ENCODE measurements around the gene ILDR2. TPM values are rescaled to one million over a fixed set of nuclear protein-coding genes. Genes with fewer than 3 reads are reported as not detected.

Gene ILDR2, protein sequence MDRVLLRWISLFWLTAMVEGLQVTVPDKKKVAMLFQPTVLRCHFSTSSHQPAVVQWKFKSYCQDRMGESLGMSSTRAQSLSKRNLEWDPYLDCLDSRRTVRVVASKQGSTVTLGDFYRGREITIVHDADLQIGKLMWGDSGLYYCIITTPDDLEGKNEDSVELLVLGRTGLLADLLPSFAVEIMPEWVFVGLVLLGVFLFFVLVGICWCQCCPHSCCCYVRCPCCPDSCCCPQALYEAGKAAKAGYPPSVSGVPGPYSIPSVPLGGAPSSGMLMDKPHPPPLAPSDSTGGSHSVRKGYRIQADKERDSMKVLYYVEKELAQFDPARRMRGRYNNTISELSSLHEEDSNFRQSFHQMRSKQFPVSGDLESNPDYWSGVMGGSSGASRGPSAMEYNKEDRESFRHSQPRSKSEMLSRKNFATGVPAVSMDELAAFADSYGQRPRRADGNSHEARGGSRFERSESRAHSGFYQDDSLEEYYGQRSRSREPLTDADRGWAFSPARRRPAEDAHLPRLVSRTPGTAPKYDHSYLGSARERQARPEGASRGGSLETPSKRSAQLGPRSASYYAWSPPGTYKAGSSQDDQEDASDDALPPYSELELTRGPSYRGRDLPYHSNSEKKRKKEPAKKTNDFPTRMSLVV
- 0.03 TPM in 1 of 2 replicates, not detected in the other for polyA plus RNA-seq (2014; cell fraction: cytosol; rRNA removed)
- polyA plus RNA-seq (2014; cell fraction: nucleus; rRNA removed) = not detected in 2 replicates

DNA sequence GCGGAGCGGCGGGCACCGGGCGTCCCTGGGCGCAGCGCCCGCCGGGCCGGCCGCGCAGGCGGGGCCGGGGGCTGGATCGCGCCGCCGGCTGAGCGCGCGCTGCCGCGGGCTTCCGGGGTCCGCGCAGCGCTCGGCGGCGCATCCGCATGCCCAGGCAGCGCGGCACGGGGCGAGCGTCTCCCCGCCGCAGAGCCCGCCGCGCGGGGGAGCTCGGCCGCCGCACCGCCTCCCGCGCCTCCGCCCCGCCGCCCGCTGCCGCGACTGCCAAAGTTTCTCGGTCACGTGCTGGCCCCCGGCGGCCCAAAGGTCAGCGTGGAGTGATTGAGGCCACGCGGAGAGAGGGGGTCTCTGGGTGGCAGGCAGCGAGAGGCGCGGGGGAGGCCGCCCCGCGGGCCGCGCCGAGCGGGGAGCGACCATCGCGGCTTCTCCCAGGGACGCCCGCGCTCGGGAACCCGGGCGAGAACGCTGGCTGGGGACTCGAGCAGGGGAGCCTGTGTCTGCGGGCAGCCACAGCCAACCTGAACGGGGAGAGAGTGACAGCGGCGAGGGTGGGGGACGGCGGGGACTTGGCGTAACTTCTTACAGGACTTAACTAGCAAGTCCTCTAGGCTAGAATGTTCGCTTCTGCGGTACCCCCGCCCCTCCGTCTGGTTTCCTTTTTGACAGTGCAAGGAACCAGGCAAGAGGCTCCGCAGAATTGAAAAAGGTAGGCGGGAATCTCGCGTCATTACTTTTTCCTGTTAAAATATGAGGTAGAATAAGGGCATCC is at the start of gene ILDR2:
TSS of gene ILDR2 (minus strand) at position 180 of the 769 bp plus-strand sequence. CDS start 272 bp downstream, outside the sequence.
- DNase-seq (ENCODE audit: low spot score) = peak; percentile 16

DNA sequence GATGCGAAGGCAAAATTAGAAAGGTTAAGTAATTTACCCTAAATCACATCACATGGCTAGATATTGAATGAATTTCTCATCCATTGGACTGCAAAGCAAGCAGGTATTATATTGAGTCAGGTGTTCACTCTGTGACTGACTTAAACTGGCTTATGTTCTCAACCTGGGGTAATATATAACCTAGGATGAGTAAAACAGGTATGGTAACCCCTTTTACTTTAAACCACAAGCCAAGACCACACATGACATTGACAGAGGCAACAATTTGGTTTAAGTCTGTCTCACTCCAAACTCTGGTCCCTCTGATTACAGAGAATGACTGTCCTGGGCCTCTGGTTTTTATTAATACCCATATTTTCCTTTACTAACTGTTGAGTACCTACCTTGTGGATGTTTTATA is 47.0 kb upstream of the ILDR2 start:
- DNase-seq (ENCODE audit: low spot score) = no peak

DNA sequence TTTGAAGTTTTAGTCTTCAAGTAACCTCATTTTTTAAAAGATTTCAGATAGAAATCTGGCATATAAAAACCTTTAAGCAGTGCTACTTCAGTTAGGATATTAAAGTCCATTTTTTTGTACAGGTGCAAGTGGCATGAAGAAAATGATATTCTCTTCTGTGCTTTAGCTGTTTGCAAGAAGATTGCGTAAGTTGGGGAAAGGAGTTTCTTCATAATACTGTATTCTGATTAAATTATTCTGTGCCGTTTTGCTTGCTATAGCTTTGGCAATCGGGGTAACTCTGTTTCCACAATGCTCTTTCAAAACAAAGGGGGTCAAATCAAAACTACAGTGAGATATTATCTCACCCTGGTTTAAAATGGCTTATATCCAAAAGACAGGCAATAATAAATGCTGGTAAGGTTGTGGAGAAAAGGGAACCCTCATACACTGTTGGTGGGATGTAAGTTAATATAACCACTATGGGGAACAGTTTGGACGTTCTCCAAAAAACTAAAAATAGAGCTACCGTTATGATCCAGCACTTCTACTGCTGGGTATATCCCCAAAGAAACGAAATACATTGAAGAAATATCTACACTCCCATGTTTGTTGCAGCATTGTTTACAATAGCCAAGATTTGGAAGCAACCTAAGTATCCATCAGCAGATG is 40.9 kb upstream of the ILDR2 start:
- no peak for DNase-seq (ENCODE audit: low spot score)

DNA sequence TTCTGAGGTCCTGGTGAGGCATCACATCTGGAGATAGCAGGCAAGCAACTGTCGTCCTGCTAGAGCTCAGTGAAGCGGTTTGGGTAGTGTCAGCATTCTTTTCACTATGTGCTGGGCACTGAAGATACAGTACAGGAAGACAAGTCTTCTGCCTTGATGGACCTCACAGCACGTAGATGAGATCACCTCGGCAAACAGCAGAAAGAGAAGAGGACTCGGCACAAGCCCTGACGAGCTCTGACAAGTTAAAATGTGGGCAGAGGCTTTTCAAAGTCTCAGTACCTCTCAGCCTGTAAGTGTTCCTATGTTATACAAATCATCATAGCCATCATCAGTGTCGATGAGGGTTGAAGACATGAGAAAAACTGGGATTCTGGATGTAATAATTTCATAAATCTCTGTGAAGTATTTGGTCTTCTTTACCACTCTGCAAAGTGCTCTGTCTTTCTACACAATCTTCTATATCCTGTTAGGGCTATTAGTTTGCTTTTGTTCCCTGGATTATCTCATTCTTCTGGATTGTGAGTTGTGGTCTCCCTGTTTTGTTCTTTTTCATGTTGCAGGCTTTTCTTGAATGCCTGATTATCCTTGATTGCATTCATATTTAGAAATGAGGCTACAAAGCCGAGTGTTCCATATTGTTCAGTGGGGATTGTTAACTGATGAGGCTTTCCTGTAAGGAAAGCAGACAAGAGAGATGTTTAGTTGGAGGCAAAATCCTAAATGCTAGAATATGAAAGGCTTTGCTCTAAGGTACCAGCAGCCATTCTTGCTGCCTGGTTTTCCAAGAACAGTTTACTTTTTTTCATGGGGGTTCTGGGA is 38.0 kb upstream of the ILDR2 start:
- DNase-seq (ENCODE audit: low spot score) = no peak

DNA sequence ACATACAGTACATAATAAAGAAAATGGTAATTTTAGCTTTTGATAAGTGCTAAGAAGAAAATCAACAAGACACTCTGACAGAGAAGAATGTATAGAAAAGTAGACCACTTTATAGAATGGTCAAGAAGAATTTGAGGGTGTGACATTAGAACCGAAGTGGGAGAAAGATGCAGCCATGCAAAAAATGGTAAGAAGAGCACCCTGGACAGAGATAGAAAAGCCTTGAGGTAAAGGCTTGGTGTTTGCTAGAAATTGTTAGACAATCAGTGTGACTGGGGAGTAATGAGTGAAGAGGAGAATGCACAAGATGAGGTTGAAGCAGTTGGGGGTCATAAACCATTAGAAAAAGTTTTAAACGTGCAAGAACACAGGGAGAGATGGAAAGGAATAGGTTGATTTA is 37.2 kb upstream of the ILDR2 start:
- no peak for DNase-seq (ENCODE audit: low spot score)

DNA sequence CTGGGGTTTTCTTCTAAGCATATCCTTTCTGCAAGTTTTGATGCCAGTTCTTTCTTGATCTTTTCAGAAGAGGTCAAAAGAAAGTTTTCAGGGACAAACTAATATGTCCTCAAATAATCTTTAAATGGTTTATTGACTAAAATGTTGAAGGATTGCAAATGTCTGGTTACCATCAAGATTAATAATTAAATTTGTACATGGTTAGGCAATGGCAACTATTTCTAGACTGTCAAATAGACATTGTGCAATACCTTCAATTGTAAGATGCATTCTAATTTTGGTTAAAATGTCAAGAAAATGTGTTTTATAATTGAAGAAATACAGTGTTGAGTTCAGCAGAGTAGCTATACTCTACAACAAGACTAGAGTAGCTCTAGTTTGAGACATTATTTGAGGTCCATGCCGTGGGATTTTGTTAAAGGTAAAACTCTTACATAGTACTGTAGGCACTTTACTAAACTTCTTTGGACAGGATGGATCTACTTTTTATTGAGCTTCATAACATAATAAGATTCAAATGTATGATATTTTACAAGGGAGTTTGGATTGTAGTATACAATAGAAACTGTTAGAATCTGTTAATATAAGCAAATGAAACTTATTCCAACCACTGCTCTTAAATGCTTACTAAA is 36.3 kb upstream of the ILDR2 start:
- DNase-seq (ENCODE audit: low spot score) = no peak

DNA sequence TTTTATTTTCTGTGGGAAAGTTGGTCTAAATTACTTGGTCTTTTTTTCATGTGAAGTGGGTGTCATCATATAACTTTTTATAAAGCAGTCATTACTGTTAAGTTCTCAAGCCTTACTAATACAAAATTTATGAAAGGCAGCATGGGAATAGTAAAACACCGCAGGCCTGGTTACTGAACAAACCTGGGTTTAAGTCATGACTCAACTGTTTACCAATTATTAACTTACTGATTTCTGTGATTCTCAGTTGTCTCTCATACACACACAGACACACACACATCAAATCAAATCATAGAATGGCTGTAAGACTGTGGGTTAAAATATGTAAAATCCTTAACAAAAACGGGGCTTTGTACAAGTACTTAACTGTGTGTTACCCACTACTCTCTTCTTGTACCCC is 28.4 kb upstream of the ILDR2 start:
- no peak for DNase-seq (ENCODE audit: low spot score)

DNA sequence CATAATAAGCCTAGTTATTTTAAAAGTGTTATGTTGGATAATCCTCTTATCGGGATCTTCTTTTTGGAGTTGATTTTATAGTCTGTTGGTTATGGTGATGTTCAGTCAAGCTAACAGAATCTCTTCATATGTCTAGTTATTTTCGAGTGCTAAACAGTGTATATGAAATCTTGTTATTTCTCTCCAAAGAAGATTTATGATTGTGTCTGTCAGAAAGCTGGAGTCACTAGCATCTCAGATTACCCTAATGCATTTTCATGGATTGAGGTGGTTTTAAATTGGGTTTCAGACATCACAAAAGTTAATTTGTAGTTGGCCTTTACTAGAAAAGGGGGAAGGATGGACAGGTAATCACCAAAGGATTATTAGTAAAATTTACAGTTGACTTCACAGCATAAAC is 27.0 kb upstream of the ILDR2 start:
- DNase-seq (ENCODE audit: low spot score) = no peak

DNA sequence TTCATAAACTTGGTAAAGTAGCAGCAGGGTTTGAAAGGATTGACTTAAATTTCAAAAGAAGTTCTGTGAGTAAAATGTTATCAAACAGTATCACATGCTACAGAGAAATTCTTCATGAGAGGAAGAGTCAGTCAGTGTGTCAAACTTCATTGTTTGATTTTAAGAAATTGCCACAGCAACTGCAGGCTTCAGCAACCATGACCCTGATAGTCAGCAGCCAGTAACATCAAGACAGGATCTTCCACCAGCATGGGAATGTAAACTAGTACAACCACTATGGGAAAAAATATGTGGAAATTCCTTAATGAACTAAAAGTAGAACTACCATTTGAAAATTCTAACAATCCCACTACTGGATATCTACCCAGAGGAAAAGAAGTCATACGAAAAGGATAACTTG is 25.2 kb upstream of the ILDR2 start:
- DNase-seq (ENCODE audit: low spot score) = no peak

DNA sequence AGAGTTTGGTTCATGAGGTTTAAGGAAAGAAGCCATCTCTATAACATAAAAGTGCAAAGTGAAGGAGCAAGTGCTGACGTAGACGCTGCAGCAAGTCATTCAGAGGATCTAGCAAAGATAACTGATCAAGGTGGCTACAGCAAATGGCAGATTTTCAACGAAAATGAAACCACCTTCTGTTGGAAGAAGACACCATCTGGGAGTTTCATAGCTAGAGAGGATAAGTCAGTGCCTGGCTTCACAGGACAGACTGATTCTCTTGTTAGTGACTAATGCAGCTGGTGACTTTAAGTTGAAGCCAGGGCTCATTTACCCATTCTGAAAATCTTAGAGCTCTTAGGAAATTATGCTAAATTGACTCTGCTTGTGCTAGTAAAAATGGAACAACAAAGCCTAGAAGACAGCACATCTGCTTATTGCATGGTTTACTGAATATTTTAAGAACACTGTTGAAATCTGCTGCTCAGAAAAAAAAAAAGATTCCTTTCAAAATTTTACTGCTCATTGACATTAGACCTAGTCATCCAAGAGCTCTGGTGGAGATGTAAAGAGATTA is 24.2 kb upstream of the ILDR2 start:
- no peak for DNase-seq (ENCODE audit: low spot score)

DNA sequence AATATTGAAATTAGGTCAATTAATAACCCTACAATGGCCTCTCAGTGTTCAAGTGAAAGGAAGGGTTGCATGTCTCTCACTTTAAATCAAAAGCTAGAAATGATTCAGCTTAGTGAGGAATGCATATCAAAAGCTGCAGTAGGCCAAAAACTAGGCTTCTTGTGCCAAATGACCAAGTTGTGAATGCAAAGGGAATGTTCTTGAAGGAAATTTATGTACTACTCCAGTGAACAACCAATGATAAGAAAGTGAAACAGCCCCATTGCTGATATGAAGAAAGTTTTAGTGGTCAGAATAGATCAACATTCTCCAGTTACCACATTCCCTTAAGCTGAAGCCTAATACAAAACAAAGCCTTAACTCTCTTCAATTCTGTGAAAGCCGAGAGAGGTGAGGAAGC is 23.7 kb upstream of the ILDR2 start:
- DNase-seq (ENCODE audit: low spot score) = no peak

DNA sequence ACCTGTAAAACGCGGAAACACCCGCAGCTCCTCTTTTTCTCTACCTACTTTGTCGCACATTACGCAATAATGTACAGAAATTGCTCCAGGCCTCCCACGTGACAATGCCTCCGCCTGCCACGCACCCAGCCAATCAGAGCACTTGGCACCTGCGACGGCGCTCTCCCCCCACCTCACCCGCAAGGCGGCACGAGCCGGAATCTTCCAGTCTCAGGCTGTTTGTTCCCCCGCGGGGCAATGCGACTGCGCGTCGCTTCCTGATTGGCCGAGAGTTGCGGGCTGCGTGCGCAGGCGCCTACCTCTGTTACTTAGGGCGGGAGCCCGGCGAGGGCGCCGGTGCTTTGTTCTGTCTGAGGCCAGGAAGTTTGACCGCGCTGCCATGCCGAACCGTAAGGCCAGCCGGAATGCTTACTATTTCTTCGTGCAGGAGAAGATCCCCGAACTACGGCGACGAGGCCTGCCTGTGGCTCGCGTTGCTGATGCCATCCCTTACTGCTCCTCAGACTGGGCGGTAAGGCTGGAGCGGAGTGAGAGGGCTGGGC is 13.7 kb upstream of the ILDR2 start, which contains the start of gene MAEL:
TSS of gene MAEL (plus strand) at position 307 of the 542 bp plus-strand sequence. CDS start at position 380, 73 bp downstream.
- no peak for DNase-seq (ENCODE audit: low spot score)

DNA sequence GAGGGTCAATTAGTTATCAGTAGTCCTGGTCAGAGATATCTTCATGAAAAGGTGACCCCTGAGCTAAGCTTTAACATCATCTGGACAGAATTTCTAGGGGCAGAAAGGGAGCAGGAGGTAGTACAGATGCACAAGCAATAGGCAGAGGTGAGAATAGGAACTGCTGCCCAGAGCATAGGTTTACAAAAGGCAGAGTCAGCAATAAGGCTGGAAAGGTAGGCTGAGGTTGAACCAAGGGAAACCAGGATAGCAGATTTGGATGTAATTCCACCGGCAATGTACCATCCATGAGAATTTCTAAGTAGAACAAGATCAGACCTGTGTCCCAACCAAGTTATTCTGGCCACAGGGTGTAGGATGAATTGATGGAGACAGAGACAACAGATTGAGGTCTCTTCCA is 6.2 kb upstream of the ILDR2 start:
- no peak for DNase-seq (ENCODE audit: low spot score)

DNA sequence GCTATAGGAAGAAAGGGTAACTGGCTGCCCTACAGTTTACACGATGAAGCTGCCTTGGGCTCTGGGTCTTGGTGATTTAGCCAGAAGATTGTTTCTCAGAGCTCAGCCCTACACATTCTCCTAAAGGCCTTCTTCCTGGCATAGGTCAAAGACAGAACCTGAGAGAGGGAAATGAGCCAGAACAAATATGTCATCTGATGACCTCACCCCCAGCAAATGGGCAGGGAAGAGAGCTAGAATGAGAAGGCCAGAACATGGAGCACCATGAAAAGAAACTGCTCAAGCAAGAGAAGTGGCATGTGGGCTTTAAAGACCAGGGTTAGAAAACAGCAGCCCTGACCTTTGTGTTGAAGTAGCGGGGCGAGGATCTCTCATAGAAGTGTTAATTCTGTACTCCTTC is 5.5 kb upstream of the ILDR2 start:
- no peak for DNase-seq (ENCODE audit: low spot score)

DNA sequence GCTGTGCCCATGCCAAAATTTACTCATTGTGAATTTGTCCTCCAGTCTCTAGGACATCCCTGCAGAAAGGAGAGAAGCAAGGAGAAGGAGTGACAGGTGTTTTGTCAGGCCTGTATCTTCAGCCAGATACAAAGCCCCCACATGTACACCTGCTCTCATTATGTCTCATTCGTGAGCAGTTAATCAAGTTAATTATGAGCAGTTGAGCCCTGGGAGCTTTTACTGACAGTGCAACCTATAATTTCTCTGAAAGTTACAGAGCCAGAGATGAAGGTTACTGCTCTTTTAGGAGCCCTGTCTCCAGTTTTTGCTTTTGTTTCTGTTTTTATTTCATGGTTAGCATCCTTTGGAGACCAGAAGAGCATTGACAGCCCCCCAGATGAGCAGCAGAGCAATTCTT is 5.0 kb upstream of the ILDR2 start:
- no peak for DNase-seq (ENCODE audit: low spot score)

DNA sequence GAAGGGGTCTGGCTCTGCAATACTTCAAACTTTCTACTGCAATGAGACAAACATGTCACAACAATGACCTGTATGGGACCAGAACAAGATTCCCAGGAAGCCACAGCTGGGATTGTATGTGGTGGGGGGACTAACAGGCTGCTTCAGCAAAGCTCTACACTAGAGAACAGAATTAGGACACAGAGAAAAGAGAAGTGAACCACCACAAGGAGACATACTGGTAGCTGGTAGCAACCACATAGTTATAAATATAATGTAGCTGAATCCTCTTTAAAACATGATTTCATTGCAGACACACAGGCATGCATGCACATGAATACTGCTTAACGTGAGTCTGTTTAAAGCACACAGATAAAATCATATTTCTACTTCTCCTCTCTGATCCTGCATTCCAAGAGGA is 3.5 kb upstream of the ILDR2 start:
- DNase-seq (ENCODE audit: low spot score) = no peak

DNA sequence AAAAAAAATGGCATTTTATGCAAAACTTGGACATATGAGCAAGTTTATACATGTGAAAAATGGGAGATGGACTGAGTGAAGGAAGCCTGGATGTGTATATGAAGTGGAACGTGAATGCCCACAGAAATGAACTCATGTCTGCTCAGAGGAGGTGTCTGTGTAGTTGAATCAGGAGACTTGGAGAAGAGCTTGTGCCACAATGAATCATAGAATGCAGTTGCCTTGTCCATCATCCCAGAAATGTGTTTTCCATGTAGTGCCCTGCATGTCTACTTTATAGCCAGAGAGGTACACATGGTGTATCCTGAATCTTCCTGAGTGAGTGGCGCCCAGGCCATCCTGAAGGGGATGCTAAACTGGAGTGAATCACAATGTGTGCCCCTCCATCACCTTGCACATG is 2.6 kb upstream of the ILDR2 start:
- DNase-seq (ENCODE audit: low spot score) = no peak

DNA sequence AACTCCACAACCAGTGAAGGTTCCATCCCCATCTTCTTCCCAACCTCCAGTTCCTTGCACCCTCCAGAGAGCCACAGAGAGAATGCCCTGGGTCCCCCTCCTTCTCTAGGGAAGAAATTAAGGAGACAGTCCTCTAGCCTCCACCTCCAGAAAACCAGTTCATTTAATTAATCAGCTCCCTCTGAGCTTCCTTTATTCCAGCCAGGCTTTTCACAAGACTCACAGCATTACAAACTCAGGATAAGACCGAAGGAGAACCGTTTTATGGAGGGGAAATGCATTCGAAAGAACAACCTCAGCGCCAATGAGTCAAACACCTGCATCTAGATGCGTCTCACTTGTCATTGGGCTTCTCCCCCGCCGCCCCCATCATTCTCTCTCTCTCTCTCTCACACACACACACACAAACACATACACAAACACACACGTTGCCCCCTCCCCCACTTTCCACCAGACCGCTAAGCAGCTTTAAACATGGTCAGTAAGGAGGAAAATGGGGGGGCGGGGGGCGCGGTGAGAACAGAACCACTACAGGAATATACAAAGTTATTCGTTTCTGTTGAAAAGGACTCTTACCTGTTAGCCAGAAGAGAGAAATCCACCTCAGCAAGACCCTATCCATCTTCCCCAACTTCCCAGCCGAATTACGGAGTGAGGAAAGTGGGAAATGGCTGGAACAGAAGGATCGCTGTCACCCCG is 544 bp downstream of the ILDR2 start:
- no peak for DNase-seq (ENCODE audit: low spot score)

DNA sequence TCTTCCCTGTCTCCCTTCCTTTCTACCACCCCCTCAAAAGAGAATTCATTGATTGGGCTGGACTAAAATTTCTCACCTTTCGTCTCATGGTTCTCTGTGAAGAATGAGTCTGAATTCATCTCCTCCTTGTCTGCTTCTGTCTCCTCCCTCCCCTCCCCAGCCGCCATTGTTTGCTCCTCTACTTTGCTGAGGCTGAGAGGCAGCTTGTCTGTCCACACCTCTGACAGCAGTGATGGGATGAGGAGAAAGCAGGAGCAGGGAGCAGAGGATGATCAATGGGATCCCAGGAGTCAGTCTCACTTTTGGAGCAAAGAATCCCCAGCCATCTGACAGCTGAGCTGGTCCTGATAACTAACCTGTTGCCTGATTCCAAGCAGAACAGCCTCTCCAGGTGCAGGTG is 2.5 kb downstream of the ILDR2 start:
- no peak for DNase-seq (ENCODE audit: low spot score)

Data from SK-N-DZ (cell line).